Panc1 (cell line): ENCODE results near the gene ZNF785. TPM values are rescaled to one million over a fixed set of nuclear protein-coding genes. Genes with fewer than 3 reads are reported as not detected.

Experiments
- ATAC-seq: fragments of 200-7000 bp; cut with Tn5 transposase; 2 replicates; pipeline ENCODE4 v1.9.1; 2020; ENCODE audit warnings: mild to moderate bottlenecking, moderate library complexity
- BruUV-seq: library from RNA; stranded (reverse); fragments of 400-500 nt; replicated peaks from 2 replicates; lab custom pipeline; 2021; lab: Mats Ljungman, UMichigan
- CTCF ChIA-PET: fragments of 300-600 bp; sonication (Branson Sonifier 250); formaldehyde crosslinking; loops from one replicate; lab custom pipeline; 2022; ENCODE audit warnings: antibody characterized with exemption; lab: Charles Lee
- POLR2A ChIA-PET: fragments of 300-600 bp; sonication (Branson Sonifier 250); formaldehyde crosslinking; loops from one replicate; lab custom pipeline; 2022; ENCODE audit warnings: antibody characterized with exemption; lab: Charles Lee
- DNase-seq: peaks from one replicate; pipeline ENCODE4 v3.0.0-alpha.2; 2010; ENCODE audit warnings: low read depth, low spot score
- H3K27ac ChIP-seq: 2 replicates; pipeline ENCODE4 v1.5.1; 2011; ENCODE audit warnings: mild to moderate bottlenecking, low read length, inconsistent platforms
- H3K27me3 ChIP-seq: fragments of 200-500 bp; sonication (Bioruptor generic); 2 replicates; pipeline ENCODE4 v1.6.0; 2014; ENCODE audit warnings: low read length, inconsistent platforms; ENCODE audit not compliant: control insufficient read depth, insufficient read depth
- H3K36me3 ChIP-seq: fragments of 200-500 bp; sonication (Bioruptor generic); 2 replicates; pipeline ENCODE4 v1.5.1; 2014; ENCODE audit warnings: inconsistent platforms, mild to moderate bottlenecking, low read length, moderate library complexity; ENCODE audit not compliant: control insufficient read depth, insufficient read depth
- H3K4me1 ChIP-seq: 2 replicates; pipeline ENCODE4 v1.5.1; 2011; ENCODE audit warnings: inconsistent platforms, mild to moderate bottlenecking, low read length, moderate library complexity; ENCODE audit not compliant: control insufficient read depth, insufficient read depth
- H3K4me3 ChIP-seq, 2 experiments: 2 replicates each; pipeline ENCODE4 v1.5.1; 2011 to 2012; ENCODE audit warnings: low read depth in 2 of 2, low read length in 2 of 2, mild to moderate bottlenecking in 2 of 2, inconsistent platforms in 1 of 2, moderate library complexity in 1 of 2
- H3K9me3 ChIP-seq: fragments of 200-500 bp; sonication (Bioruptor generic); 2 replicates; pipeline ENCODE4 v1.5.1; 2014; ENCODE audit warnings: low read depth, mild to moderate bottlenecking, inconsistent platforms, low read length, moderate library complexity; ENCODE audit not compliant: control insufficient read depth, insufficient read depth
- CTCF ChIP-seq: fragments of 450-650 bp; IDR thresholded peaks from 2 replicates; pipeline ENCODE4 v1.5.1; 2017; ENCODE audit warnings: mild to moderate bottlenecking
- POLR2AphosphoS5 ChIP-seq: IDR thresholded peaks from 2 replicates; pipeline ENCODE4 v1.6.1; 2012; ENCODE audit warnings: mild to moderate bottlenecking, low read depth, low read length, moderate library complexity
- REST ChIP-seq, 2 experiments: IDR thresholded peaks; 2 replicates each; pipeline ENCODE4 v1.6.1; 2011 to 2012; ENCODE audit warnings: low read depth in 2 of 2, control low read depth in 1 of 2, low read length in 1 of 2, mild to moderate bottlenecking in 1 of 2, moderate library complexity in 1 of 2; ENCODE audit not compliant: insufficient read depth in 1 of 2
- SIN3A ChIP-seq: IDR thresholded peaks from 2 replicates; pipeline ENCODE4 v1.6.1; 2012; ENCODE audit warnings: low read depth, mild to moderate bottlenecking, low read length, moderate library complexity, borderline replicate concordance; ENCODE audit not compliant: insufficient read depth
- TCF7L2 ChIP-seq: IDR thresholded peaks from 2 replicates; pipeline ENCODE4 v1.6.1; 2011; ENCODE audit warnings: mild to moderate bottlenecking, low read depth, low read length, inconsistent platforms
- in situ Hi-C: cut with HindIII; loops from 2 replicates; pipeline ENCODE4 v1.10.0; 2016; ENCODE audit warnings: low sequenced_read_pairs, low pct_unique_long_range_greater_than_20kb
- intact Hi-C: fragments of 100-400 bp; cut with micrococcal nuclease; formaldehyde crosslinking; loops from one replicate; pipeline ENCODE4 v1.10.0; 2022; ENCODE audit not compliant: unreplicated experiment
- total RNA-seq: library from RNA; stranded (reverse); gene quantifications from one replicate; pipeline ENCODE4 v1.2.1, GENCODE V29; 2021; ENCODE audit not compliant: unreplicated experiment

Gene ZNF785
- total RNA-seq, 1 experiment from 2014 or later = 6.2 TPM

- H3K9me3 ChIP-seq = no peaks in the 10 kb centered on the region
- CTCF ChIA-PET = interaction anchor here (0.6 to 1.2 kb wide), 4 partner anchors 12 to 193 kb away, joined by 3 to 6 read pairs (median 3); partner anchors contain the start of gene DCTPP1
- no peak for DNase-seq
- TF ChIP-seq POLR2AphosphoS5 (no peak), TCF7L2 (no peak), CTCF (no peak), REST (IDR thresholded peaks at IDR 0.05; ENCODE audit: insufficient read depth in 1 of 2, low read depth in 2 of 2, low read length in 1 of 2) (no peak), SIN3A (no peak)
- peaks cover 3% of the 10 kb centered on the region; the same call in 1 of the 2 replicates for H3K36me3 ChIP-seq
- H3K4me1 ChIP-seq = peaks cover 3% of the 10 kb centered on the region; the same call in 1 of the 2 replicates
- no peak for ATAC-seq
- in situ Hi-C loops = no loop called here
- BruUV-seq = TSS peak; percentile 72
- intact Hi-C loops = no loop called here
- H3K27ac ChIP-seq = no peak overlapping the region
- H3K4me3 ChIP-seq = no peak overlapping the region
- no peaks in the 10 kb centered on the region for H3K27me3 ChIP-seq
- POLR2A ChIA-PET = interaction anchor here (0.6 to 0.8 kb wide), 3 partner anchors 9 to 415 kb away, joined by 4 to 13 read pairs (median 9); no protein-coding TSS in a partner anchor
These were observed 17.2 kb upstream of the ZNF785 start for GRCh38 chr16:30602616-30603277.

- no peaks in the 10 kb centered on the region for H3K27me3 ChIP-seq
- H3K9me3 ChIP-seq = no peaks in the 10 kb centered on the region
- H3K36me3 ChIP-seq = peaks cover 3% of the 10 kb centered on the region; the same call in 1 of the 2 replicates
- in situ Hi-C loops (no loop called here), intact Hi-C loops (no loop called here)
- BruUV-seq = no TSS peak
- H3K4me3 ChIP-seq = no peak overlapping the region
- no peak for ATAC-seq
- peaks cover 3% of the 10 kb centered on the region; the same call in 1 of the 2 replicates for H3K4me1 ChIP-seq
- no peak for DNase-seq
- no peak overlapping the region for H3K27ac ChIP-seq
- TF ChIP-seq POLR2AphosphoS5 (no peak), TCF7L2 (no peak), REST (IDR thresholded peaks at IDR 0.05; ENCODE audit: insufficient read depth in 1 of 2, low read depth in 2 of 2, low read length in 1 of 2) (no peak), SIN3A (no peak), CTCF (no peak)
- ChIA-PET POLR2A (interaction anchor here (0.6 kb wide), 1 partner anchor 121 kb away, joined by 9 read pairs; no protein-coding TSS in a partner anchor), CTCF (interaction anchor here (1.0 to 1.2 kb wide), 2 partner anchors 13 to 172 kb away, joined by 3 read pairs; partner anchors contain the start of gene DCTPP1)
These were observed 16.5 kb upstream of the ZNF785 start for GRCh38 chr16:30601966-30602365.
